Activated B cell treated with CpG ODN at 0.5 μM for 24 hours (primary cell): ENCODE data around the gene ROBO2. TPM values are rescaled to one million over a fixed set of nuclear protein-coding genes. Genes with fewer than 3 reads are reported as not detected.

ENCODE experiments used
- ATAC-seq: fragments of 200-7000 bp; cut with Tn5 transposase; one replicate; pipeline ENCODE4 v1.10.0; 2021; ENCODE audit warnings: low read depth, mild to moderate bottlenecking, moderate library complexity
- CTCF ChIA-PET: fragments of 350-600 bp; sonication (Branson Sonifier 250); formaldehyde crosslinking; loops from one replicate; lab custom pipeline; 2021; ENCODE audit warnings: antibody characterized with exemption; lab: Charles Lee
- POLR2A ChIA-PET: fragments of 350-600 bp; sonication (Branson Sonifier 250); formaldehyde crosslinking; loops from one replicate; lab custom pipeline; 2021; ENCODE audit warnings: antibody characterized with exemption; lab: Charles Lee
- DNase-seq: peaks from one replicate; pipeline ENCODE4 v3.0.0; 2022
- H3K27ac Mint-ChIP-seq: one replicate; pipeline ENCODE4 v1.8.0; 2020; ENCODE audit warnings: mixed read lengths
- H3K27me3 Mint-ChIP-seq: one replicate; pipeline ENCODE4 v1.8.0; 2021; ENCODE audit warnings: mixed read lengths
- H3K36me3 Mint-ChIP-seq: one replicate; pipeline ENCODE4 v1.8.0; 2021; ENCODE audit warnings: low read depth, mixed read lengths
- H3K4me1 Mint-ChIP-seq: one replicate; pipeline ENCODE4 v1.8.0; 2021; ENCODE audit warnings: mixed read lengths
- H3K4me3 Mint-ChIP-seq: one replicate; pipeline ENCODE4 v1.8.0; 2020; ENCODE audit warnings: mild to moderate bottlenecking, mixed read lengths
- H3K9me3 Mint-ChIP-seq: one replicate; pipeline ENCODE4 v1.8.0; 2020; ENCODE audit warnings: mixed read lengths
- intact Hi-C: fragments of 100-400 bp; cut with micrococcal nuclease; formaldehyde crosslinking; loops from one replicate; pipeline ENCODE4 v1.15.1; 2024
- total RNA-seq: library from RNA; stranded (reverse); gene quantifications from 2 replicates; pipeline ENCODE4 v1.2.3, GENCODE V29; 2022
- TF ChIP-seq, protein P1 (sequence below): fragments of 200-600 bp; IDR thresholded peaks from one replicate; pipeline ENCODE4 v1.8.0; 2022; ENCODE audit warnings: antibody characterized with exemption, mild to moderate bottlenecking

ROBO2 gene
- total RNA-seq, 1 donor from 2014 or later, result not detected

DNA sequence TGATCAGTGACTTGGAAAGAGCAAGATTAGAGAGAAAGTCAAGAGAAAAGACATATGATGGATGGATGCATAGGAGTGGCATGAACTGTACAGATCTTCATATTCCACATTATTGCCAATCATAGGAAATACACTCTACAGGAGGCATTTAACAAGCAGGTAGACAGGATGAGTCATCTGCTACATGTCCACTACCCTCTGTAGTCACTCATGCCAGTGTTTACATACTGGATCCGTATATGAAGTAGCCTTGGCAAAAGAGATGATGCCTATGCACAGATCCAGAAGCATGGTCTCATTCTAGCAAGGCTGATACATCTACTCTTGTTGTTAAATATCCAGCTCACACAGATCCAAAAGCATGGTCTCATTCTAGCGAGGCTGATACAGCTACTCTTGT, 632.1 kb downstream of the ROBO2 start:
- Mint-ChIP-seq H3K4me3 (no peak overlapping the region), H3K27me3 (no peaks in the 10 kb centered on the region), H3K27ac (no peak overlapping the region), H3K36me3 (no peaks in the 10 kb centered on the region), H3K9me3 (peaks cover 10% of the 10 kb centered on the region), H3K4me1 (no peaks in the 10 kb centered on the region)
- ATAC-seq (no peak), DNase-seq (no peak)
- ChIA-PET CTCF (no interaction called here), POLR2A (no interaction called here)
- TF ChIP-seq, protein P1, sequence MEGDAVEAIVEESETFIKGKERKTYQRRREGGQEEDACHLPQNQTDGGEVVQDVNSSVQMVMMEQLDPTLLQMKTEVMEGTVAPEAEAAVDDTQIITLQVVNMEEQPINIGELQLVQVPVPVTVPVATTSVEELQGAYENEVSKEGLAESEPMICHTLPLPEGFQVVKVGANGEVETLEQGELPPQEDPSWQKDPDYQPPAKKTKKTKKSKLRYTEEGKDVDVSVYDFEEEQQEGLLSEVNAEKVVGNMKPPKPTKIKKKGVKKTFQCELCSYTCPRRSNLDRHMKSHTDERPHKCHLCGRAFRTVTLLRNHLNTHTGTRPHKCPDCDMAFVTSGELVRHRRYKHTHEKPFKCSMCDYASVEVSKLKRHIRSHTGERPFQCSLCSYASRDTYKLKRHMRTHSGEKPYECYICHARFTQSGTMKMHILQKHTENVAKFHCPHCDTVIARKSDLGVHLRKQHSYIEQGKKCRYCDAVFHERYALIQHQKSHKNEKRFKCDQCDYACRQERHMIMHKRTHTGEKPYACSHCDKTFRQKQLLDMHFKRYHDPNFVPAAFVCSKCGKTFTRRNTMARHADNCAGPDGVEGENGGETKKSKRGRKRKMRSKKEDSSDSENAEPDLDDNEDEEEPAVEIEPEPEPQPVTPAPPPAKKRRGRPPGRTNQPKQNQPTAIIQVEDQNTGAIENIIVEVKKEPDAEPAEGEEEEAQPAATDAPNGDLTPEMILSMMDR, result no peak
- intact Hi-C loops, result no loop called here

DNA sequence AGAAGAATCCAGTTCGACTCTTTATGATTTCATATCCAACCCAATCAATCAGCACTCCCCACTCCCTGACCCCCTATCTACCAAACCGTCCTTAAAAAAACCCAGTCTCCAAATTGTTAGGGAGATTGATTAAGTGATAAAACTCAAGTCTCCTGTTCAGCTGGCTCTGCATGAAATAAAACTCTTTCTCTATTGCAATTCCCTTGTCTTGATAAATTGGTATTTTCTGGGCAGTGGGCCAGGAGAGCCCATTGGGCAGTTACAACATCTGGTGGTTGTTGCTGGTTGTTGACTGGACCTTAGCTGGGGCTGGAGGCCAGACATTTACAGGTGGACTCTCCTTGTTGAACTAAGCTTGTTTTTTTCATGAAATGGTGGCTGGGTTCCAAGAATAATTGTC, 642.3 kb downstream of the ROBO2 start:
- Mint-ChIP-seq H3K4me3 (no peak overlapping the region), H3K4me1 (no peaks in the 10 kb centered on the region), H3K27me3 (no peaks in the 10 kb centered on the region), H3K9me3 (peaks cover 19% of the 10 kb centered on the region), H3K36me3 (no peaks in the 10 kb centered on the region), H3K27ac (no peak overlapping the region)
- DNase-seq (no peak), ATAC-seq (no peak)
- ChIA-PET CTCF (no interaction called here), POLR2A (no interaction called here)
- intact Hi-C loops, result no loop called here
- TF ChIP-seq, protein P1, result no peak

GRCh38 chr3:77684115-77684514, 644.2 kb downstream of the ROBO2 start:
- Mint-ChIP-seq H3K9me3 (peaks cover 15% of the 10 kb centered on the region), H3K27me3 (no peaks in the 10 kb centered on the region), H3K36me3 (no peaks in the 10 kb centered on the region), H3K27ac (no peak overlapping the region), H3K4me1 (no peaks in the 10 kb centered on the region), H3K4me3 (no peak overlapping the region)
- ChIA-PET POLR2A (no interaction called here), CTCF (no interaction called here)
- intact Hi-C loops, result no loop called here
- ATAC-seq, result no peak
- TF ChIP-seq, protein P1, result no peak
- no peak for DNase-seq

GRCh38 chr3:77685713-77686112, 645.8 kb downstream of the ROBO2 start:
- TF ChIP-seq, protein P1, result no peak
- POLR2A ChIA-PET, result no interaction called here
- no peak overlapping the region for H3K4me3 Mint-ChIP-seq
- intact Hi-C loops, result no loop called here
- DNase-seq (no peak), ATAC-seq (no peak)
- H3K9me3 Mint-ChIP-seq, result peaks cover 15% of the 10 kb centered on the region
- no peaks in the 10 kb centered on the region for H3K27me3 Mint-ChIP-seq
- no peaks in the 10 kb centered on the region for H3K4me1 Mint-ChIP-seq
- no peak overlapping the region for H3K27ac Mint-ChIP-seq
- CTCF ChIA-PET, result no interaction called here
- no peaks in the 10 kb centered on the region for H3K36me3 Mint-ChIP-seq

- no peak for ATAC-seq
- Mint-ChIP-seq H3K36me3 (no peaks in the 10 kb centered on the region), H3K4me3 (no peak overlapping the region), H3K4me1 (no peaks in the 10 kb centered on the region), H3K27me3 (no peaks in the 10 kb centered on the region), H3K9me3 (peaks cover 15% of the 10 kb centered on the region), H3K27ac (no peak overlapping the region)
- POLR2A ChIA-PET, result no interaction called here
- no peak for DNase-seq
- intact Hi-C loops, result no loop called here
- CTCF ChIA-PET, result no interaction called here
- TF ChIP-seq, protein P1, result no peak
Observed at GRCh38 chr3:77686560-77686959, 646.7 kb downstream of the ROBO2 start.
